HG03064 (cell line): Measurements from ENCODE around the gene NECAP2.
A peak's percentile ranks its signal among the peaks of the same experiment; 100 is the strongest.
"Not testable (repeated sequence)": the region's sequence is repeated elsewhere in the genome, so short reads cannot be mapped to it uniquely, and the experiment has no call there.

Experiments used
- ATAC-seq: cut with Tn5 transposase; IDR thresholded peaks from one replicate; pipeline ENCODE4 v1.9.1; 2021; ENCODE audit warnings: low read depth; ENCODE audit not compliant: unreplicated experiment

Gene NECAP2

GRCh38 chr1:16492937-16493336, 52.4 kb downstream of the NECAP2 start:
- ATAC-seq, result not testable (repeated sequence)

- ATAC-seq, result not testable (repeated sequence)
Observed at GRCh38 chr1:16493731-16494130, 53.2 kb downstream of the NECAP2 start.

- not testable (repeated sequence) for ATAC-seq
Observed at GRCh38 chr1:16497474-16497904, 57.0 kb downstream of the NECAP2 start.

- not testable (repeated sequence) for ATAC-seq
Observed at GRCh38 chr1:16498047-16498446, 57.5 kb downstream of the NECAP2 start.

- peak; percentile 80 for ATAC-seq
Observed at GRCh38 chr1:16498573-16499413, 58.3 kb downstream of the NECAP2 start.

- not testable (repeated sequence) for ATAC-seq
Observed at GRCh38 chr1:16500466-16500865, 59.9 kb downstream of the NECAP2 start.

- ATAC-seq, result not testable (repeated sequence)
Observed at GRCh38 chr1:16500975-16501374, 60.5 kb downstream of the NECAP2 start.

- not testable (repeated sequence) for ATAC-seq
Observed at GRCh38 chr1:16501446-16501845, 60.9 kb downstream of the NECAP2 start.

- no peak for ATAC-seq
Observed at GRCh38 chr1:16503494-16503893, 63.0 kb downstream of the NECAP2 start.

- ATAC-seq, result not testable (repeated sequence)
Observed at GRCh38 chr1:16505870-16506269, 65.3 kb downstream of the NECAP2 start.

- not testable (repeated sequence) for ATAC-seq
Observed at GRCh38 chr1:16506364-16507136, 66.0 kb downstream of the NECAP2 start.

- ATAC-seq, result not testable (repeated sequence)
Observed at GRCh38 chr1:16508861-16509445, 68.4 kb downstream of the NECAP2 start.
